Transverse colon (tissue), 4 donors: ENCODE measurements around the gene TMEM52B. TPM values are rescaled to one million over a fixed set of nuclear protein-coding genes. Genes with fewer than 3 reads are reported as not detected.

Experiments used
- DNase-seq: peaks from one replicate; pipeline ENCODE4 v3.0.0-alpha.2; 2019
- H3K27ac ChIP-seq, 4 donors: fragments of 200-600 bp; sonication (generic); 2 replicates each; pipeline ENCODE4 v1.5.1; 2016 to 2018; ENCODE audit warnings: inconsistent platforms in 4 of 4
- H3K27me3 ChIP-seq: fragments of 200-600 bp; sonication (generic); 2 replicates; pipeline ENCODE4 v1.5.1; 2017; ENCODE audit warnings: inconsistent platforms
- H3K36me3 ChIP-seq, 4 donors: fragments of 200-600 bp; sonication (generic); 2 replicates each; pipeline ENCODE4 v1.5.1; 2017 to 2019; ENCODE audit warnings: inconsistent platforms in 4 of 4
- H3K4me1 ChIP-seq, 4 donors: fragments of 200-600 bp; sonication (generic); 2 replicates each; pipeline ENCODE4 v1.5.1; 2017 to 2020; ENCODE audit warnings: inconsistent platforms in 4 of 4
- H3K4me3 ChIP-seq, 4 donors: fragments of 200-600 bp; sonication (generic); 1 replicate in 1 of 4; 2 replicates in 3 of 4; pipeline versions ENCODE4 v1.5.1 to v1.6.1; 2017 to 2019; ENCODE audit warnings: inconsistent platforms in 4 of 4
- H3K9me3 ChIP-seq, 2 donors: fragments of 200-600 bp; sonication (generic); 2 replicates each; pipeline ENCODE4 v1.5.1; 2017 to 2019; ENCODE audit warnings: inconsistent platforms in 2 of 2
- EP300 ChIP-seq: sonication (generic); formaldehyde crosslinking; IDR thresholded peaks from one replicate; pipeline ENCODE4 v1.6.1; 2017; ENCODE audit warnings: antibody characterized with exemption, low read depth
- POLR2A ChIP-seq: fragments of 450-650 bp; IDR thresholded peaks from one replicate; pipeline ENCODE4 v1.6.1; 2016; ENCODE audit warnings: antibody characterized with exemption, mild to moderate bottlenecking, moderate library complexity
- POLR2AphosphoS5 ChIP-seq, 3 donors: sonication (generic); formaldehyde crosslinking; IDR thresholded peaks; one replicate each; pipeline ENCODE4 v1.6.1; 2016; ENCODE audit warnings: antibody characterized with exemption in 3 of 3
- WGBS, 2 donors: methylation state at CpG; one replicate each; pipeline ENCODE4 v1.1.5; 2018; ENCODE audit warnings: low coverage in 1 of 2; 5-methylcytosine and 5-hydroxymethylcytosine counted together
- in situ Hi-C, 4 donors: fragments of 200-750 bp; cut with MboI; loops; one replicate each; pipeline versions ENCODE4 v1.15.0 to v1.15.1; 2017; ENCODE audit warnings: low sequenced_read_pairs in 3 of 4, low pct_ligation_motif_present in 1 of 4, low pct_unique_long_range_greater_than_20kb in 1 of 4
- intact Hi-C: fragments of 100-400 bp; cut with DNase I; formaldehyde crosslinking; loops from one replicate; pipeline ENCODE4 v1.15.1; 2023; ENCODE audit warnings: low total_unique reads
- total RNA-seq, 4 donors: library from RNA; depleted of rRNA; stranded (reverse); fragments of >200 nt; gene quantifications; one replicate each; pipeline ENCODE4 v1.1.0, GENCODE V29; 2016
- TF ChIP-seq, protein P1 (sequence below), 5 experiments: fragments of 200-600 bp in 3 of 5; fragments of 450-650 bp in 2 of 5; sonication (generic) in 3 of 5; IDR thresholded peaks; 1 replicate in 2 of 5; 2 replicates in 3 of 5; pipeline ENCODE4 v1.5.1; 2016 to 2017; ENCODE audit warnings: antibody characterized with exemption in 5 of 5, inconsistent platforms in 3 of 5, mild to moderate bottlenecking in 2 of 5, moderate library complexity in 1 of 5

Gene TMEM52B
- total RNA-seq, 4 donors from 2014 or later: not detected

DNA sequence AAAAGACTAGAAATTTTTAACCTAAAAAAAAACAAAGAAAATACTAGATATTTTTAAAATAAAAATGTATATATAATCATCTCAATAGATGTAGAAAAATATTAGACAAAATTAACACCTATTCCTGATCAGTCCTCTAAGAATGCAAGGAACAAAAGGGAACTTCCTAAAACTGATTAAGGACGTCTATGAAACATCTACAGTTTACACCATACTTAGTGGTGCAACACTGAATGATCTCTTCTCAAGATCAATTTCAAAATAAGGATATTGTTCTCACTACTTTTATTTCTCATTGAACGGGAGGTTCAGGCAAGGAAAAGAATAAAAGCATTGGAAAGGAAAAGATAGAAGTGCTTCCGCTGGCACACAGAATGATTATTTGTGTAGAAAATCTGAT lies 22.9 kb upstream of the TMEM52B start:
- no peak for TF ChIP-seq POLR2AphosphoS5 (IDR thresholded peaks at IDR 0.05)
- no peak for TF ChIP-seq POLR2A
- TF ChIP-seq, protein P1, sequence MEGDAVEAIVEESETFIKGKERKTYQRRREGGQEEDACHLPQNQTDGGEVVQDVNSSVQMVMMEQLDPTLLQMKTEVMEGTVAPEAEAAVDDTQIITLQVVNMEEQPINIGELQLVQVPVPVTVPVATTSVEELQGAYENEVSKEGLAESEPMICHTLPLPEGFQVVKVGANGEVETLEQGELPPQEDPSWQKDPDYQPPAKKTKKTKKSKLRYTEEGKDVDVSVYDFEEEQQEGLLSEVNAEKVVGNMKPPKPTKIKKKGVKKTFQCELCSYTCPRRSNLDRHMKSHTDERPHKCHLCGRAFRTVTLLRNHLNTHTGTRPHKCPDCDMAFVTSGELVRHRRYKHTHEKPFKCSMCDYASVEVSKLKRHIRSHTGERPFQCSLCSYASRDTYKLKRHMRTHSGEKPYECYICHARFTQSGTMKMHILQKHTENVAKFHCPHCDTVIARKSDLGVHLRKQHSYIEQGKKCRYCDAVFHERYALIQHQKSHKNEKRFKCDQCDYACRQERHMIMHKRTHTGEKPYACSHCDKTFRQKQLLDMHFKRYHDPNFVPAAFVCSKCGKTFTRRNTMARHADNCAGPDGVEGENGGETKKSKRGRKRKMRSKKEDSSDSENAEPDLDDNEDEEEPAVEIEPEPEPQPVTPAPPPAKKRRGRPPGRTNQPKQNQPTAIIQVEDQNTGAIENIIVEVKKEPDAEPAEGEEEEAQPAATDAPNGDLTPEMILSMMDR (IDR thresholded peaks at IDR 0.05): no peak
- TF ChIP-seq EP300: no peak
- in situ Hi-C loops: no loop called here
- no peak overlapping the region for H3K4me3 ChIP-seq
- peaks cover 0 to 10% (median 7%) of the 10 kb centered on the region in 4 donors for H3K4me1 ChIP-seq
- no peak for DNase-seq
- WGBS, 2 donors: 75 to 79% methylated on average over 3 of the region's 3 CpGs
- H3K36me3 ChIP-seq: no peaks in the 10 kb centered on the region
- no peaks in the 10 kb centered on the region for H3K9me3 ChIP-seq
- no peak overlapping the region for H3K27ac ChIP-seq
- H3K27me3 ChIP-seq: no peaks in the 10 kb centered on the region
- intact Hi-C loops: no loop called here

DNA sequence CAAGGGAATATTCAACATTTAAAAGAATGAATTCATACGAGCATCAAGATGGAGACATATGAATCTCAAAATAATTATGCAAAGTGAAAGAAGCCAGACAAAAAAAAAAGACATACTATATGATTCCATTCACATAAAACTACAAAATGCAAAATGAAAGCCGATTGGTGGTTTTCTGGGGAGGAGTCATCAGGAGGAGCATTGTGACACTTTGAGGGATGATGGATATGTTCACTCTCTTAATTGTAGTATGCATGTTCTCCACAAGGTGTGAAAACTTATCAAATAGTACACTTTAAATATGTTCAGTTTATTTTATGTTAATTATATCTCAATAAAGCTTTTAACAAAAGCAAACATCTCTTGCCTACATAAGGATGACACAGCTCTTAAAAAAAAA lies 20.4 kb upstream of the TMEM52B start:
- H3K4me3 ChIP-seq: no peak overlapping the region
- H3K4me1 ChIP-seq: peaks cover 0 to 7% (median 7%) of the 10 kb centered on the region in 4 donors
- TF ChIP-seq POLR2A (no peak), POLR2AphosphoS5 (IDR thresholded peaks at IDR 0.05) (no peak), EP300 (no peak)
- TF ChIP-seq, protein P1 (IDR thresholded peaks at IDR 0.05): no peak
- intact Hi-C loops (no loop called here), in situ Hi-C loops (no loop called here)
- H3K36me3 ChIP-seq: no peaks in the 10 kb centered on the region
- WGBS, 2 donors: 74 to 81% methylated on average over 2 of the region's 2 CpGs
- H3K27me3 ChIP-seq: no peaks in the 10 kb centered on the region
- H3K27ac ChIP-seq: no peak overlapping the region
- H3K9me3 ChIP-seq: no peaks in the 10 kb centered on the region
- no peak for DNase-seq

DNA sequence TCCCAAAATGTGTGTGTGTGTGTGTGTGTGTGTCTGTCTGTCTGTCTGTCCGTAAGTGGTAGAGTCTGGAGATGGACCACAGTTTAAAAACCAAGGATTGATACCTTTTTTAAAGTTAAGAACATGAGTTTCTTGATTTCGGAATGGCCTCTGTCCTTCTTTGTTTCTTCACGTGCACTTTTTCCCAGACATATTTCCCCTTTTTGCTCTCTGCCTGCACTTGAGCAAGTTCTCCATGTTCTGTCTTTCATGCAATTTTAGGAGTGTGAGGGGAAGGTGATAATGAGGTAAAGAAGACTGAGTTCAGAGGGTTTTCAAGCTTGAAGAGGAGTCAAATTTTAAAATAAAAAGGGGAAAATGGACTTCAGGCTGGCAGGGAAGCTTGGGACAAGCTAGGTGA lies 19.6 kb upstream of the TMEM52B start:
- Histone ChIP-seq H3K4me3 (no peak overlapping the region), H3K9me3 (no peaks in the 10 kb centered on the region), H3K4me1 (peaks cover 0 to under 1% (median 0%) of the 10 kb centered on the region in 4 donors), H3K36me3 (no peaks in the 10 kb centered on the region), H3K27me3 (no peaks in the 10 kb centered on the region), H3K27ac (no peak overlapping the region)
- TF ChIP-seq POLR2AphosphoS5 (IDR thresholded peaks at IDR 0.05) (no peak), POLR2A (no peak), EP300 (no peak)
- TF ChIP-seq, protein P1 (IDR thresholded peaks at IDR 0.05): no peak
- in situ Hi-C loops: no loop called here
- intact Hi-C loops: no loop called here
- no peak for DNase-seq
- 69 to 70% methylated on average over 3 of the region's 3 CpGs for WGBS, 2 donors

DNA sequence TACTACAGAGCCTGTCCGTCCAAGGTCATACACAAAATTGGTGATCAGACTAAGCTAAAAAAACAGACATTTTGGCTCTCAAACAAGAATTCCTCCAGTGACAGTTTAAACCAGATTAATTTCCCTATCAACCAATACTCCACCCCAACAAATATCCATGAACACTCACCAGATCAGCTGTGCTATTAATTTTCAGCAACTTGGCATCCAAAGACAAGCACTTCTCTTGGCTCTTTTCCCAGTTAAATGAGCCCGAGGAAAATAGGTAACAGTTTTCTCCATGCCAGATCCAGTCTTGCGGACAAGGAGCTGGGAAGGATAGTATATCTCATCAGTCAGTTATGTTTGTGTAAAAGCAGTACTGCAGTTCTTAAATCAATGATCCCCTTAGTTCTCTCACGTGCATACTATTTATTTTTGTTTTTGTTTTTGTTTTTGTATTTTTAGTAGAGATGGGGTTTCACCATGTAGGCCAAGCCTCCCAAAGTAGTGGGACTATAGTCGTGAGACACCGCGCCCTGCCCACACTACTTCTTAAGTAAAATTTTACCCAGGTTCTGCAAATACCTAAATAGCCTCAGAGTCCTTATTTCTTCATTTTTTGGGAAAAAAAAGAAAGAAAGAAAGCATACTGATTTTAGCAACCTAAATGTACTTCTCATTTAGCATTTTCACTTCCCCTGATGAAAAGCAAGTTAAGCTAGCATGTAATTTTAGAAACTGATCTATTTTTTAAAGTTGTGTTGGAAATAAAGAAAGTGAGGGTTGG lies 18.0 kb upstream of the TMEM52B start:
- no peak overlapping the region for H3K27ac ChIP-seq
- 66 to 75% methylated on average over 7 of the region's 7 CpGs for WGBS, 2 donors

More for the DNA sequence above, 18.0 kb upstream of the TMEM52B start:
- Histone ChIP-seq H3K36me3 (no peaks in the 10 kb centered on the region), H3K9me3 (no peaks in the 10 kb centered on the region), H3K4me1 (no peaks in the 10 kb centered on the region), H3K4me3 (no peak overlapping the region), H3K27me3 (no peaks in the 10 kb centered on the region)
- in situ Hi-C loops (no loop called here), intact Hi-C loops (loop anchor here (5.0 kb wide), 1 partner anchor 1084 kb away; no protein-coding TSS in a partner anchor)
- no peak for TF ChIP-seq EP300
- TF ChIP-seq POLR2A: no peak
- TF ChIP-seq, protein P1 (IDR thresholded peaks at IDR 0.05): no peak
- no peak for TF ChIP-seq POLR2AphosphoS5 (IDR thresholded peaks at IDR 0.05)
- no peak for DNase-seq
